HCT116 (cell line): Measurements from ENCODE around the gene TRIM61. TPM values are rescaled to one million over a fixed set of nuclear protein-coding genes. Genes with fewer than 3 reads are reported as not detected.

Experiments
- ATF3 ChIP-seq: IDR thresholded peaks from 2 replicates; pipeline ENCODE4 v1.6.1; 2012
- EGR1 ChIP-seq: IDR thresholded peaks from 2 replicates; pipeline ENCODE4 v1.6.1; 2012; ENCODE audit warnings: low read depth
- SIN3A ChIP-seq: IDR thresholded peaks from 2 replicates; pipeline ENCODE4 v1.6.1; 2012; ENCODE audit warnings: low read depth
- YY1 ChIP-seq: IDR thresholded peaks from 2 replicates; pipeline ENCODE4 v1.6.1; 2011; ENCODE audit warnings: low read length, low read depth, moderate library complexity, mild to moderate bottlenecking; ENCODE audit not compliant: insufficient replicate concordance; ENCODE audit errors: extremely low read depth
- total RNA-seq: library from RNA; stranded (reverse); gene quantifications from one replicate; pipeline ENCODE4 v1.2.1, GENCODE V29; 2021; ENCODE audit not compliant: unreplicated experiment

TRIM61 gene
- total RNA-seq, 1 experiment from 2014 or later = 0.15 TPM

- TF ChIP-seq ATF3 = no peak
- no peak for TF ChIP-seq EGR1
- no peak for TF ChIP-seq SIN3A
- TF ChIP-seq YY1 = no peak
These were observed 58.5 kb downstream of the TRIM61 start (continued) for GRCh38 chr4:164918956-164919355.

Other genes with a start within 250 kb of the TRIM61 start
- not detected for gene SMIM31, start 223.5 kb downstream of the TRIM61 start, total RNA-seq
- not detected for gene APELA, start 100.5 kb downstream of the TRIM61 start, total RNA-seq
- not detected for gene TRIM60, start 54.3 kb upstream of the TRIM61 start, total RNA-seq
- gene TRIM75, start 76.2 kb upstream of the TRIM61 start, total RNA-seq = not detected
- gene TMEM192, start 135.2 kb upstream of the TRIM61 start, total RNA-seq = 13.1 TPM
- gene KLHL2, start 229.9 kb upstream of the TRIM61 start, total RNA-seq = 24.6 TPM